ENCODE measurements around the gene CPNE4.
A peak's percentile ranks its signal among the peaks of the same experiment; 100 is the strongest.
"Not testable (repeated sequence)": the region's sequence is repeated elsewhere in the genome, so short reads cannot be mapped to it uniquely, and the experiment has no call there.

Gene CPNE4

DNA sequence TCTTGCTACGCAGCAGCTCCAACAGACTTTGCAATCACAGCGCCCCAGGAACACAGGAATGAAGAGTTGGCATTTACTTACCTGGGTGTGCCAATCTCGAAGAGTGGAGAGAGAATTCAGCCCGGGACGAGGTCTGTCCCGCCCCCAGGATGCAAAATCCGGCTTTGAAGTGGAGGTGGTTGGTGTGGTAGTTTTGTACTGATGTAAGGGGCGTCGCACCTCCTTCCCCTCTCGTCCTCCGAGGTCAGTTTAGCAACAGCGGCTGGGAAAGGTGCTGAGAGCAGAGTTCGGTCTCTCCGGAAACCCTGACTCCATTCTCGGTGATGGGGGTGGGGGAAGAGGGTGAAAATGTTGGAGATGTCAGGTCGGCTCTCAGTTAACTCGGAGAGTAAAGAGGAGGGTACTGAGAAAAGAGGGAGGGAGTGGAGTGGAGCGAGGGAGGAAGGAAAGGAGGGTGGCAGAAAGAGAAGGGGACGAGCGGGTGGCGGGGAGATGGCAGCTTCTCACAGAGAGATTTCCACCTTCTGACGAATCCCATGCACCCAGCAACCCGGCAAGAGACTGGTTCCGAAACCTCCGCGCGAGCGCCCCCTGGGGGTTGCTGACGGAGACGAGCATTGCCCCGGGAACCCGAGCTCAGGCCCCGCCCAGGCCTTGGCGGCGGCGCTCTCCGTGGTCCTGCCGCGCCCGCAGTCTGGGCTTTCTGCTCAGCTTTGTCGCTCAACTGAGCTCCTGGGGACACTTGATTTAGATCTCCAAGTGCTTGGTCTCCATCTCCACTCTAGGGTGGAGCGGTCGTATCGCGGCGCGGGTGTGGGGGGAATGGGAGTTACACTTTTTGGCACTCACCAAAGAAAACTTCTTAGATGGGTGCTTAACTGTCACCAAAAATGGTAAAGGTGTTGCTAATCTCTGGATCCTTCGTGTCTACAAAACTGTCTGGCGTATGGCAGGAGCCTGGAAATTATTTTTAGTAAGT is at the start of gene CPNE4:
CPNE4 (minus strand) TSS at position 529 of the 979 bp plus-strand sequence.
- DNase-seq (ENCODE audit: low read depth in 1 of 2, low spot score in 1 of 2), result peak; percentile 81 to 90
- no peak for TF ChIP-seq JUND (IDR thresholded peaks at IDR 0.05; ENCODE audit: low read depth)
- in situ Hi-C loops (cut with HindIII; ENCODE audit: low pct_unique_long_range_greater_than_20kb, low sequenced_read_pairs), result no loop called here

GRCh38 chr3:132083583-132084279 is 48.9 kb upstream of the CPNE4 start:
- no peak for DNase-seq (ENCODE audit: low read depth in 1 of 2, low spot score in 1 of 2)
- TF ChIP-seq JUND (IDR thresholded peaks at IDR 0.05; ENCODE audit: low read depth), result no peak
- in situ Hi-C loops (cut with HindIII; ENCODE audit: low pct_unique_long_range_greater_than_20kb, low sequenced_read_pairs), result no loop called here

DNA sequence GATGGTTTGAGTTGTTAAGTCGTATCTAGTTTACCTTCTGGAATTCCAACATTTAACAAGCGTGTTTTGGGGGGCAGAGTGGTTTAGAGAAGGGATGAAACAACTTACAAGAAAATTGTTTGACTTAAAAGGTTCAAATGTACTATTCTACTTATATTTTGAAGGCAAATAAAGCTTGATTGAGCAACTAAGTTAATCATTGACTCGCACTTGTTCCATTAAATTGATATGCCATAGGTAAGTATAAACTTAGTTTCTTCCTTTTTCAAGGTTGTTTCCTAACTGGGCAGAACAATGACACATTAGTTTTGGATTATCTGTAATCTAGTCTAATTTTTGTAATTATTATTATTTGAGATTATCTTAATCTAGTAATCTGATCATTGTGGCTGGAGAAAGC is 48.3 kb upstream of the CPNE4 start:
- in situ Hi-C loops (cut with HindIII; ENCODE audit: low pct_unique_long_range_greater_than_20kb, low sequenced_read_pairs), result no loop called here
- TF ChIP-seq JUND (IDR thresholded peaks at IDR 0.05; ENCODE audit: low read depth), result no peak
- no peak for DNase-seq (ENCODE audit: low read depth in 1 of 2, low spot score in 1 of 2)

DNA sequence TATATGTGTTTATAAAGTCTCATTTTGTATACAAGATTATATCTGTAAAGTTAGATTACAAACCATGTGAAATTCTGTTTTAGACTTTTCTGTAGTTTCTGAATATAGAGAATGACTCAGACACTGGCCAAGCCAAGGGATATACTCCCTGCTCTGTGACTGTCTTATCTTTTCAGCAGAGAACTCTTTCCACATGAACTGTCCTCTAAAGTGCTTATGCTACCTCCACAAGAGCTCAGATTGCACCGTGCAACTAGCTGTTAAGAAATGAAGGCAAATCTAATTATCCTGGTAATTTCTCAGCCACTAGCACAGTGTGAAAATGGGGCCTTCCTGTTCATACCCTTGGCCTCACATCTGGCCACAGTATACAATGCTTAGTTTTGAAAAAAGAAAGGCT is 44.3 kb upstream of the CPNE4 start:
- in situ Hi-C loops (cut with HindIII; ENCODE audit: low pct_unique_long_range_greater_than_20kb, low sequenced_read_pairs), result no loop called here
- TF ChIP-seq JUND (IDR thresholded peaks at IDR 0.05; ENCODE audit: low read depth), result no peak
- no peak for DNase-seq (ENCODE audit: low read depth in 1 of 2, low spot score in 1 of 2)

GRCh38 chr3:132073771-132074170 is 39.0 kb upstream of the CPNE4 start:
- TF ChIP-seq JUND (IDR thresholded peaks at IDR 0.05; ENCODE audit: low read depth), result no peak
- in situ Hi-C loops (cut with HindIII; ENCODE audit: low pct_unique_long_range_greater_than_20kb, low sequenced_read_pairs), result no loop called here
- DNase-seq (ENCODE audit: low read depth in 1 of 2, low spot score in 1 of 2), result no peak

- no peak for DNase-seq (ENCODE audit: low read depth in 1 of 2, low spot score in 1 of 2)
- TF ChIP-seq JUND (IDR thresholded peaks at IDR 0.05; ENCODE audit: low read depth), result no peak
These were observed 36.2 kb upstream of the CPNE4 start for GRCh38 chr3:132071043-132071442.

GRCh38 chr3:132064114-132064513 is 29.3 kb upstream of the CPNE4 start:
- TF ChIP-seq JUND (IDR thresholded peaks at IDR 0.05; ENCODE audit: low read depth), result no peak
- in situ Hi-C loops (cut with HindIII; ENCODE audit: low pct_unique_long_range_greater_than_20kb, low sequenced_read_pairs), result no loop called here
- no peak for DNase-seq (ENCODE audit: low read depth in 1 of 2, low spot score in 1 of 2)

More at GRCh38 chr3:132071043-132071442, 36.2 kb upstream of the CPNE4 start:
- in situ Hi-C loops (cut with HindIII; ENCODE audit: low pct_unique_long_range_greater_than_20kb, low sequenced_read_pairs), result no loop called here

- no peak for TF ChIP-seq JUND (IDR thresholded peaks at IDR 0.05; ENCODE audit: low read depth)
- DNase-seq (ENCODE audit: low read depth in 1 of 2, low spot score in 1 of 2), result no peak
These were observed 27.7 kb upstream of the CPNE4 start for GRCh38 chr3:132062535-132062934.

DNA sequence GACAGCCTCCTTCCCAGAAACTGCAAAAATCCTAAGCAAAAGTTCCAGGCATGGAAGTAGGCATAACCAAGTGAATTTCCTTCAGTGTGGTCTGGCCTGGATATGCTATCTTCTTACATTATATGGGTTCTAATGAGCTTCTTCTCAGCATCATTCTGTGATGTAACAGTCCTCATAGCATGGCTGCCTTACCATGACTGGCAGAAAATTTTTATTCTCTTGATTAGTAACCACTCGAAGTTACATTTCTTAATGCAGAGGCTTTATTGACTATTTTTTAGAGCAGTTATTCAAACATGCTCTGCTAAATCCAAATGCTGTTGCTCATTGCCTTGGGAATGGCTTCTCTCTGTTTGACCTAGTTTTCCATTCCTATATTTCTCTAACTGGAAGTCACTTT is 21.1 kb upstream of the CPNE4 start:
- no peak for TF ChIP-seq JUND (IDR thresholded peaks at IDR 0.05; ENCODE audit: low read depth)
- DNase-seq (ENCODE audit: low read depth in 1 of 2, low spot score in 1 of 2), result no peak
- in situ Hi-C loops (cut with HindIII; ENCODE audit: low pct_unique_long_range_greater_than_20kb, low sequenced_read_pairs), result no loop called here

More at GRCh38 chr3:132062535-132062934, 27.7 kb upstream of the CPNE4 start:
- in situ Hi-C loops (cut with HindIII; ENCODE audit: low pct_unique_long_range_greater_than_20kb, low sequenced_read_pairs), result no loop called here

GRCh38 chr3:132047209-132047608 is 12.4 kb upstream of the CPNE4 start:
- in situ Hi-C loops (cut with HindIII; ENCODE audit: low pct_unique_long_range_greater_than_20kb, low sequenced_read_pairs), result no loop called here
- no peak for DNase-seq (ENCODE audit: low read depth in 1 of 2, low spot score in 1 of 2)
- no peak for TF ChIP-seq JUND (IDR thresholded peaks at IDR 0.05; ENCODE audit: low read depth)

DNA sequence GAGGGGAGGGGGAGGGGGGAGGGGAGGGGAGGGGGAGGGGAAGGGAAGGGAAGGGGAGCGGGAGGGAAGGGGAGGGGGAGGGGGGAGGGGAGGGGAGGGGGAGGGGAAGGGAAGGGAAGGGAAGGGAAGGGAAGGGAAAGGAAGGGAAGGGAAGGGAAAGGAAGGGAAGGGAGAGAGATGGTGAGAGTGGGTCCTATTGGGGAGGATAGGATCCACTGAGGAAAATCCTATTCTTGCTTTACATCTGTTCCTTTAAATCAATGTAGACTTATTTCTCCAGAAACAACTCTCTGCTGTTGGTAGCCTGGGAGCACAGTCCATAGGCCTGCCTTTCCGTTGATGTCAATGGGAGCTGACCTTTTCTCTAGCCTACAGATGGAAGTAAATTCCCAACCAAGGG is 10.1 kb upstream of the CPNE4 start:
- DNase-seq (ENCODE audit: low read depth in 1 of 2, low spot score in 1 of 2); in situ Hi-C loops (cut with HindIII; ENCODE audit: low pct_unique_long_range_greater_than_20kb, low sequenced_read_pairs): not testable (repeated sequence)

DNA sequence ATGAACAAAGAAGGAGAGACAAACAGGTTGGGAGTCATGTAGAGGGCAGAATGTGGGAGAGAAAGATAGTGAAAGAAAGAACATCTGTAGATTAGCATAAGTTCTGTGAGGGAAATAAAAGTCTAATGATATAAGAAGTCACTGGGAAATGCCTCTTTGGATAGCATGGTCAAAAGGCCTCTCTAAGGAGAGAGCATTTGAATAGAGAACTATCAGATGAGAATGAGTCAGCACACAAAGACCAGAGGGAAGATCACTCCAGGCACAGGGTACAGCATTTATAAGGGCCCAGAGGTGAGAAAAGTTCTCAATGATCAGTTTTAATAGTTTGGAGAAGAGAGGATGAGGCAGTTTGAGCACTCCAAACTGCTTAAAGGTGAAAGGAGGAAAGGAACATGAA is 7.9 kb upstream of the CPNE4 start:
- in situ Hi-C loops (cut with HindIII; ENCODE audit: low pct_unique_long_range_greater_than_20kb, low sequenced_read_pairs), result no loop called here
- TF ChIP-seq JUND (IDR thresholded peaks at IDR 0.05; ENCODE audit: low read depth), result no peak
- DNase-seq (ENCODE audit: low read depth in 1 of 2, low spot score in 1 of 2), result no peak

DNA sequence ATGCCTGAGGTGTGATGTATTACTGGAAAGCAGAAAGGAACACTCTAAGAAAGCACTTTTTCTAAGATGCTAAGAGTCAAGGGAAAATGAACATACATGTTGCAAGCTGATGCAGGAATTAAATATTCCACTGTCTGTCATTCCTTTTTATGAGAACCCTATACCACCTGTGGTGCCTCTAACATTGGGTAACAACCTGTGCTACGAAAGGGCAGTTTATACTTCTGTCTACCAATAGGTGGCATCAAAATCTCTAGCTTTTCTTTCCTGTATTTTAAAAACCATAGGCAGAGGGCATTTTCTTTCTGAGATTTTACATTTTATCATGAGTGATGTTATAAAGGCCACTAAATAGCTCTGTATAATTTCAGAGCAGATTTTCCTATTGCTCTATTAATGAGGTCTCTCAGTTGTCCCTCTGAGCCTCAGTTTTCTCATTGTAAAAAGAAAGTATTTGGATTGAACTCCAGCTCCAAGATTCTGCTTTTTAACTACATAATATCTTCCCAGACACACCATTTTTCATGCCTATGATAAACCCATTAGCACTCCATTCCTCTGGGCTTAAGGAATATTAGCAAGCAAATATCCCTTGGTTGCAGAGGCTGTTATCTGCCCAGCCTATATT is 3.5 kb upstream of the CPNE4 start:
- DNase-seq (ENCODE audit: low read depth in 1 of 2, low spot score in 1 of 2), result peak; percentile 26 to 42
- in situ Hi-C loops (cut with HindIII; ENCODE audit: low pct_unique_long_range_greater_than_20kb, low sequenced_read_pairs), result no loop called here
- no peak for TF ChIP-seq JUND (IDR thresholded peaks at IDR 0.05; ENCODE audit: low read depth)
